DMS53 (cell line): ENCODE results near the gene MYH11.
"Not testable (repeated sequence)": the region's sequence is repeated elsewhere in the genome, so short reads cannot be mapped to it uniquely, and the experiment has no call there.

Source experiments
- DNase-seq: peaks from one replicate; lab custom pipeline; 2025; lab: John Stamatoyannopoulos, UW

MYH11 gene

GRCh38 chr16:15839204-15839603, 17.6 kb downstream of the MYH11 start:
- DNase-seq = not testable (repeated sequence)

- no peak for DNase-seq
These were observed 19.1 kb downstream of the MYH11 start for GRCh38 chr16:15837761-15838160.

DNA sequence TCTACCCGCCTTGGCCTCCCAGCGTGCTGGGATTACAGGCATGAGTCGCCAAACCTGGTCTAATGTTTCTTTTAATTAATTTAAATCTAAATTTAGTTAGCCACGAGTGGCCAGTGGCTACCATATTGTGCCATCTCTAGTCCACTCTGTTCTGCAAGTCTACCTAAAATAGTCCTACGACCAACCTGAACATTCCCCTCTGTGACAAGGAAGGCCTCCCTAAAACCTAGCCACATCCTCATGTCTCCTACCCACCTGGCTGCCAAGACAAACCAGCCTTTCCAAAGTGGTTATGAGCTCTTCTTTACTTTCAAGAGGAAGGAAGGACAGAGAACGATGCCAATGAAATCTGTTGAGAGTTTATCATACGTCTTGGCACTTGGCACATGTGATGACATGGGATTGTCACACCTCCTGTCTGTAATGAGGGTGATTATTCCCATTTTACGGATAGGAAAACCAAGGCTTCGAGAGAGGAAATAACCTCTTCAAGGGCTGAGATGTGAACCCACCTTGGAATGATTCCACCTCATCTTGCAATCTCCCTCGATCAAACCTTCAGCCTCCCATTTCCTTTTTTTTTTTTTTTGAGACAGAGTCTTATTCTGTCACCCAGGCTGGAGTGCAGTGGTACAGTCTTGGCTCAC, 19.7 kb downstream of the MYH11 start:
- no peak for DNase-seq

- DNase-seq = no peak
These were observed 20.8 kb downstream of the MYH11 start for GRCh38 chr16:15836074-15836473.

DNA sequence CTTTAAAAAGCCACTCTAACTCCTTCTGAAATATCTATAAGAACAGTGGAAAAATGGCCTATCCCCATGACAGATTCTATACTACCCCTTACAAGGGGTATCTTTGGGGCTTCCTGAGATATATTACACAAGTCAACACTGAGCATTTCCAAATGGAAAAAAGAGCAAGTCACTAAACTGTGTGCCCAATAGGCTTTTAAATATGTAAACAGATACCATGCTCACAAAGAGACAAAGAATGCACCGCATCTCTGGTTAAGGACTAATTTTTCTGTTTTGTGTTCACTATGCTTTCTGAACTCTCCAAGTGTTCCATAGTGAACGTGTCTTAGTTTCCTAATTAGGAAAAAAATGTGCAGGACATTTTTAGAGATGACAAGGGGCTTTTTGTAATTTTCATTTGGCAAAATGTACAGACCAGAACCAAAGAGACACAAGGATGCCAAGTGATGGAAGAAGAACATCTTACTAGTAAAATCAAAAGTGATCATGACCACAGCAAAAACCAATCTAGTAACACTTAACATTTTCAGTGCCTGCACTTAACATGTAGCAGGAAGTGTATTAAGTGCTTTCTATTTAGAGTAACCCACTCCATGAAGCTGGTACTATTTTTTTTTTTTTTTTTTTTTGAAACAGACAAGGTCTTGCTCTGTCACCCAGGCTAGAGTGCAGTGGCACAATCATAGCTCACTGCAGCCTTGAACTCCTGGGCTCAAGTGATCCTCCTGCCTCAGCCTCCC, 21.5 kb downstream of the MYH11 start:
- DNase-seq = no peak

DNA sequence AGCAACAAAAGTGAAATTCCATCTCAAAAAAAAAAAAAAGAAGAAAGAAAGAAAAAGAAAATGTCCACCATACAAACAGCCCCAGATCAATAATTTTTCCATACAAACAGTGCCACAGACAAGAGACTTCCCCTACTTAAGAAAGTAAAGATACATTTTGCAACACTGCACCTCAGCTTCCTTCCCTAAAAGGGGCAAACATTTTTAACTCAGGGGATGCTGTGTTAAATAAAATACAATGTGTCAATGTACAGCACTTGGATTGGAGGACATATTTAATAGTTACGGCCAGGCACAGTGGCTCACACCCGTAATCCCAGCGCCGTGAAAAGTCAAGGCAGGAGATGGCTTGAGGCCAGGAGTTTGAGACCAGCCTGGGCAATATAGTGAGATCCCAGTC, 22.3 kb downstream of the MYH11 start:
- DNase-seq = no peak

- no peak for DNase-seq
These were observed 23.3 kb downstream of the MYH11 start for GRCh38 chr16:15833541-15833940.

DNA sequence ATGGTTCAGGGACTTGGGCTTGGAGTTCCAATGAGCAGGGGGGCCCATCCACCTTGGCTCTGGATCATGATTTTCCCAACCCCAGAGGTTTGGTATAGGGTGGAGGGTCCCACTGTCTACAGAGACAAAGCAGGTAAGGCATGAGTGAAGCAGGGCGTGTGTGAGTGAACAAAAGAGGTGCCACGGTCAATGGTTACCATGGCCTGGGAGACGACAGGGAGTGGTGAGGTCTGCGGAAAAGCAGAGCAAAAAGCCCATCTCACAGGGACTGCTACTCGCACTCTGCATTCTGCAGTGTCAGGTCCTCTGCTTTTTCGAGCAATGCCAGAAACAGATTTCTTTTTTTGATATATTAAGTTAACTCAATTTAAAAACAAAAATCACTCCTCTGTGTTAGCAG, 24.6 kb downstream of the MYH11 start:
- DNase-seq = no peak

GRCh38 chr16:15830832-15831451, 25.9 kb downstream of the MYH11 start:
- no peak for DNase-seq

DNA sequence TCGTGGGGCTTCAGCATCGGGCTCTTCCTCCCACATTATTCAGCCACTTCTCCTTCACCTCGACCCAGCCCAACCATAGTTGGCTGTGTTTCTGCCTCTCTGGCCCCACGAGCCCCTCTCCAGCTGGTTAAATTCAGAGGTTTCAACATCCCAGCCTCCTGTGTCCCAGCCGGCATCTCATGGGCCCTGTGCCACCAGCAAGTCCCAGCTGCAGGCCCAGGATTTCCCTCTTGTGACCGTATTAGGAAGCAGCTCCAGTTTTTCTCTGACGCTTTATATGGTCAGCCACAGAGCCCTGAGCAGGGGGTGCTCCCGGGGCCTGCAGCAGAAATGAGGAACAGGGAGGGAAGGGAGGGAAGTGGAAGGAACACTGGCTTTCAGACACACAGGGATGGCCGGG, 27.4 kb downstream of the MYH11 start:
- no peak for DNase-seq

GRCh38 chr16:15827709-15828343, 29.0 kb downstream of the MYH11 start:
- DNase-seq = no peak

- DNase-seq = no peak
These were observed 29.5 kb downstream of the MYH11 start for GRCh38 chr16:15827299-15827698.

GRCh38 chr16:15825750-15826305, 31.0 kb downstream of the MYH11 start:
- no peak for DNase-seq

GRCh38 chr16:15822957-15823356, 33.9 kb downstream of the MYH11 start:
- DNase-seq = no peak

DNA sequence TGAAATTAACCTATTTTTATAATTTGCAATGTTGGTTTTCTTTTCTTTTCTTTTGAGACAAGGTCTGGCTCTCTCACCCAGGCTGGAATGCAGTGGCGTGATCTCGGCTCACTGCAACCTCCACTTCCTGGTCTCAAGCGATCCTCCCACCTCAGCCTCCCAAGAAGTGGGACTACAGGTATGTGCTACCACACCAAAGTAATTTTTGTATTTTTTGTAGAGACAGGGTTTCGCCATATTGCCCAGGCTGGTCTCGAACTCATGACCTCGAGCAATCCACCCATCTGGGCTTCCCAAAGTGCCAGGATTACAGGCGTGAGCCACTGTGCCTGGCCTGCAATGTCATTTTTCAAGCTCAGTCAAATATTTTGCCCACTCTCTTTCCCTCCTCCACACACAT, 36.0 kb downstream of the MYH11 start:
- DNase-seq = no peak

GRCh38 chr16:15819046-15819445, 37.8 kb downstream of the MYH11 start:
- no peak for DNase-seq

DNA sequence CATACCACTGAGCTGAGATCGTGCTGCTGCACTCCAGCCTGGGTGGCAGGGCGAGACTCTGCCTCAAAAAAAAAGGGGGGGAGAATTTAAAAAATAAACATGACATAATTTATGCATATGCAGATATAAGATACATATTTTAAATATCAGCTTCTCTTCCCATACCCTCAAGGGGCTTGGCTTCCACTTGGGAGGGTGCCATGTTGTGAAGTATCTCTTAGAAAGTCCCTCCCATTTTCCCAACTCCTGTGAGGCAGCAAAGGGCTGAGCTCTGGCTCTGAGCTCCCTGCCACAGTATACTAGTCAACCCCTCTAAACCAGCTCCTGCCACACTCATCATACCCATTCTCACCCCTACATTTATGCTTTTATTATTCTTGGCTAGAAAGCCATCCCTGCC, 39.4 kb downstream of the MYH11 start:
- DNase-seq = no peak

DNA sequence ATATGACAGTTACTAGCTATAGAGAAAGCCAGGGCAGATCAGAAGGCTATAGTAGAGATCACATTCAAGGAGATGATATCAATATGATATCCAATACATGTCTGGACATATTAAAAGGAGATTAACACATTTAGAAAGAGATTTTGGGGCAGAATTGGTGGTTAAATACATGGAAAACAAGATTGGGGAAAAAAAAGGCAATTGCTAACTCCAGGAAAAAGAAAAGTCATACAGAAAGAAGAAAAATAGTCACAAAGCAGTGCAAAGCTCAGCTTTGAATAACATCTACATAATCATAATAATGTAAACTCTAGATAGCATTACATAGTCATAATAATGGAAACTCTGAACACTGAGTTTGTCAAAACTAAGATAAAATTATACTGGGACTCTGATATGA, 40.6 kb downstream of the MYH11 start:
- no peak for DNase-seq

DNA sequence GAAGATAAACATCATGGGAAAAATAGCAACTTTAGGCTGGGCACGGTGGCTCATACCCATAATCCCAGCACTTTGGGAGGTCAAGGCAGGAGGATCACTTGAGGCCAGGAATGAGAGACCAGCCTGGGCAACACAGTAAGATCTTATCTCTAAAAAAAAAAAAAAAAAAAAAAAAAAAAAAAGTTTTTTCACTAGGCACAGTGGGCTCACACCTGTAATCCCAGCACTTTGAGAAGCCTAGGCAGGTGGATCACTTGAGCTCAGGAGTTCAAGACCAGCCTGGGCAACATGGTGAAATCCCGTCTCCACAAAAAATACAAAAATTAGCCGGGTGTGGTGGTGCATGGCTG, 44.5 kb downstream of the MYH11 start:
- DNase-seq = not testable (repeated sequence)

- DNase-seq = peak; percentile 33
These were observed 45.1 kb downstream of the MYH11 start for GRCh38 chr16:15811481-15812400.

- DNase-seq = no peak
These were observed 45.9 kb downstream of the MYH11 start for GRCh38 chr16:15810949-15811348.

- DNase-seq = no peak
These were observed 46.4 kb downstream of the MYH11 start for GRCh38 chr16:15810411-15810810.
